Caco-2 (cell line): ENCODE measurements around the gene TF. TPM values are rescaled to one million over a fixed set of nuclear protein-coding genes. Genes with fewer than 3 reads are reported as not detected.

Experiments
- BruUV-seq: library from RNA; stranded (reverse); fragments of 400-500 nt; replicated peaks from 2 replicates; lab custom pipeline; 2021; lab: Mats Ljungman, UMichigan
- CTCF ChIA-PET: fragments of 300-600 bp; sonication (Branson Sonifier 250); formaldehyde crosslinking; loops from one replicate; lab custom pipeline; 2022; ENCODE audit warnings: antibody characterized with exemption; lab: Charles Lee
- POLR2A ChIA-PET: fragments of 300-600 bp; sonication (Branson Sonifier 250); formaldehyde crosslinking; loops from one replicate; lab custom pipeline; 2022; ENCODE audit warnings: antibody characterized with exemption; lab: Charles Lee
- DNase-seq, 2 experiments: peaks; one replicate each; pipeline versions ENCODE4 v3.0.0 to v3.0.0-alpha.2; 2020 to 2022
- H3K27me3 ChIP-seq: replicated peaks from 2 replicates; pipeline ENCODE4 v1.6.0; 2011; ENCODE audit warnings: low read length; ENCODE audit not compliant: control insufficient read depth, insufficient read depth
- H3K36me3 ChIP-seq: 2 replicates; pipeline ENCODE4 v1.5.1; 2011; ENCODE audit warnings: low read length; ENCODE audit not compliant: control insufficient read depth, insufficient read depth
- H3K4me1 ChIP-seq: fragments of 250-450 bp; sonication (Bioruptor Pico); 2 replicates; pipeline ENCODE4 v1.5.1; 2020; ENCODE audit warnings: mild to moderate bottlenecking
- H3K4me3 ChIP-seq: 2 replicates; pipeline ENCODE4 v1.5.1; 2011; ENCODE audit warnings: low read depth, mild to moderate bottlenecking, control low read depth, low read length
- H3K9me3 ChIP-seq: fragments of 250-450 bp; sonication (Bioruptor Pico); 2 replicates; pipeline ENCODE4 v1.5.1; 2020; ENCODE audit warnings: mild to moderate bottlenecking, moderate library complexity
- H3K27ac Mint-ChIP-seq: one replicate; pipeline ENCODE4 v1.8.0; 2022; ENCODE audit warnings: mixed read lengths; ENCODE audit not compliant: unreplicated experiment
- H3K27me3 Mint-ChIP-seq: one replicate; pipeline ENCODE4 v1.8.0; 2022; ENCODE audit warnings: mixed read lengths; ENCODE audit not compliant: insufficient read depth, unreplicated experiment
- H3K36me3 Mint-ChIP-seq: one replicate; pipeline ENCODE4 v1.8.0; 2022; ENCODE audit warnings: mild to moderate bottlenecking, mixed read lengths; ENCODE audit not compliant: insufficient read depth, unreplicated experiment
- H3K4me1 Mint-ChIP-seq: one replicate; pipeline ENCODE4 v1.8.0; 2022; ENCODE audit warnings: low read depth, mixed read lengths; ENCODE audit not compliant: unreplicated experiment
- H3K4me3 Mint-ChIP-seq: one replicate; pipeline ENCODE4 v1.8.0; 2022; ENCODE audit warnings: mild to moderate bottlenecking, moderate library complexity, mixed read lengths; ENCODE audit not compliant: unreplicated experiment
- H3K9me3 Mint-ChIP-seq: one replicate; pipeline ENCODE4 v1.8.0; 2022; ENCODE audit warnings: mixed read lengths; ENCODE audit not compliant: unreplicated experiment
- CTCF ChIP-seq, 2 experiments: fragments of 200-600 bp in 1 of 2; IDR thresholded peaks; 1 replicate in 1 of 2; 2 replicates in 1 of 2; pipeline versions ENCODE4 v1.5.1 to v1.8.0; 2011 to 2022; ENCODE audit warnings: antibody characterized with exemption in 1 of 2, control low read depth in 1 of 2, inconsistent platforms in 1 of 2, low read depth in 1 of 2, low read length in 1 of 2, mild to moderate bottlenecking in 1 of 2, moderate library complexity in 1 of 2; ENCODE audit not compliant: insufficient read depth in 1 of 2, severe bottlenecking in 1 of 2, unreplicated experiment in 1 of 2
- intact Hi-C: fragments of 100-400 bp; cut with micrococcal nuclease; formaldehyde crosslinking; loops from one replicate; pipeline ENCODE4 v1.10.0; 2022; ENCODE audit not compliant: unreplicated experiment
- total RNA-seq: library from RNA; stranded (reverse); gene quantifications from 2 replicates; pipeline ENCODE4 v1.2.3, GENCODE V29; 2022

Gene TF
- total RNA-seq, 1 experiment from 2014 or later = 23.4 TPM

DNA sequence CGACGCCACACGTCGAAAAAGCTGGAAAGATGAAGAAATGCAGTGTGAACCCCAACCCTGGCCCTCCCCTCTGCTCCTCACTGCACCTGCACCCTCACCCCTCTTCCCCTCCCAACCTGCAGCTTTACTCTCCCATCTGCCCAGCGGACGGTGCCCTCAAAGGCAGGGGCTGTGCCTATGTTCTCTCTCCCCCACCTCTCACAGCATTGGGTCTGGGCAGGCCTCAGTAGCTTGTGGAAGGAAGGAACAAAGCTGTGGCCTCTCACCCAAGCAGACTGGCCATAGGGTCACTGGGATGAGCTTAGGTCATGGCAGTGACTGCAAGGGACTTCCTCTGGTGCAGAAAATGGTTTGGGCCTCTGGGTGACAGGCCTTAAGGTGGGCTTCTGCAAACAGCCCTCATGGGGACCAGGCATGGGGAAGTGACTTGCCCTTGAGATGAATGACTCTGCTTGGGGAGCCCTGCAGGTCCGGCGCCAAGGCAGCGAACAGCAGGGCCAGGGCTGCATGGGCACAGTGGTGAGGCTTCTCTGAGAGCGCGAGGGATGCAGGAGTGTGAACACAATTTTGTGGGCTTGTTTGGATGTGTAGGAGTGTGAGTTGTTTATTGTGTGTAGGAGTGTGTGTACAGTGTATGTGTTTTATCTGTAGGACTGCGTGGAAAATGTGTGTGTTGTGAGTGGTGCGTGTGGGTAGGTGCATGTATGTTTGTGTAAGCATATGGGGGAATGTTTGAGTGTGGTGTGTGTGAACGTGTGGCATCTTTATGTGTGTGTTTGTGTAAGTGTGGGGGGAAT is 88.6 kb downstream of the TF start:
- intact Hi-C loops = no loop called here
- peak in 1 of 2 experiments; percentile 20 for DNase-seq
- H3K27me3 Mint-ChIP-seq = no peaks in the 10 kb centered on the region
- CTCF ChIA-PET = no interaction called here
- H3K9me3 ChIP-seq = no peaks in the 10 kb centered on the region
- no peak overlapping the region for H3K4me3 Mint-ChIP-seq
- no peaks in the 10 kb centered on the region for H3K27me3 ChIP-seq
- no peak overlapping the region for H3K27ac Mint-ChIP-seq
- H3K36me3 Mint-ChIP-seq = no peaks in the 10 kb centered on the region
- H3K36me3 ChIP-seq = no peaks in the 10 kb centered on the region
- no peaks in the 10 kb centered on the region for H3K9me3 Mint-ChIP-seq
- POLR2A ChIA-PET = no interaction called here
- no peak overlapping the region for H3K4me3 ChIP-seq
- H3K4me1 Mint-ChIP-seq = no peaks in the 10 kb centered on the region
- no TSS peak for BruUV-seq
- no peaks in the 10 kb centered on the region for H3K4me1 ChIP-seq
- no peak for TF ChIP-seq CTCF (IDR thresholded peaks at IDR 0.05; ENCODE audit: insufficient read depth in 1 of 2, low read depth in 1 of 2, low read length in 1 of 2, severe bottlenecking in 1 of 2, unreplicated experiment in 1 of 2)

DNA sequence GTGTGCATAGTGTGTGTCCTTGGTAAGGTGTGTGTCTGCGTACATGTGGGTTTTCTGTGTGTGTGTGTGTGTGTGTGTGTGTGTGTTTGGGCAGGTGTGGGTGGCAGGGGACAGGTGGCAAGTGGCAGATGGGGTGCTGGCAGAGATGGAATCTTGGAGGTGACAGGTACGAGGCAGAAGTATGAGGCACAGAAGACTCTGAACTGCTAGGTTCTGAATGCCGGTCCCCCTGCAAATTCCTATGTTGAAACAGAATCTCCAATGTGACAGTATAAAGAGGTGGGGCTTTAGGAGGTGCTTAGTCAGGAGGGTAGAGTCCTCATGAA is 89.2 kb downstream of the TF start:
- ChIA-PET POLR2A (no interaction called here), CTCF (no interaction called here)
- Histone ChIP-seq H3K4me3 (no peak overlapping the region), H3K9me3 (no peaks in the 10 kb centered on the region), H3K36me3 (no peaks in the 10 kb centered on the region), H3K27me3 (no peaks in the 10 kb centered on the region), H3K4me1 (no peaks in the 10 kb centered on the region)
- no peaks in the 10 kb centered on the region for H3K9me3 Mint-ChIP-seq
- no peaks in the 10 kb centered on the region for H3K27me3 Mint-ChIP-seq
- H3K4me1 Mint-ChIP-seq = no peaks in the 10 kb centered on the region
- H3K36me3 Mint-ChIP-seq = no peaks in the 10 kb centered on the region
- no peak overlapping the region for H3K27ac Mint-ChIP-seq
- intact Hi-C loops = no loop called here
- no peak for DNase-seq
- no TSS peak for BruUV-seq
- H3K4me3 Mint-ChIP-seq = no peak overlapping the region
- TF ChIP-seq CTCF (IDR thresholded peaks at IDR 0.05; ENCODE audit: insufficient read depth in 1 of 2, low read depth in 1 of 2, low read length in 1 of 2, severe bottlenecking in 1 of 2, unreplicated experiment in 1 of 2) = no peak

GRCh38 chr3:133835961-133836360 is 89.8 kb downstream of the TF start:
- Histone ChIP-seq H3K27me3 (no peaks in the 10 kb centered on the region), H3K36me3 (no peaks in the 10 kb centered on the region), H3K4me1 (no peaks in the 10 kb centered on the region), H3K9me3 (no peaks in the 10 kb centered on the region), H3K4me3 (no peak overlapping the region)
- H3K4me1 Mint-ChIP-seq = no peaks in the 10 kb centered on the region
- H3K9me3 Mint-ChIP-seq = no peaks in the 10 kb centered on the region
- H3K4me3 Mint-ChIP-seq = no peak overlapping the region
- no peak for TF ChIP-seq CTCF (IDR thresholded peaks at IDR 0.05; ENCODE audit: insufficient read depth in 1 of 2, low read depth in 1 of 2, low read length in 1 of 2, severe bottlenecking in 1 of 2, unreplicated experiment in 1 of 2)
- intact Hi-C loops = no loop called here
- DNase-seq = no peak
- no peaks in the 10 kb centered on the region for H3K27me3 Mint-ChIP-seq
- no peak overlapping the region for H3K27ac Mint-ChIP-seq
- ChIA-PET POLR2A (no interaction called here), CTCF (no interaction called here)
- no peaks in the 10 kb centered on the region for H3K36me3 Mint-ChIP-seq
- no TSS peak for BruUV-seq
